Activated CD4-positive, alpha-beta T cell treated with anti-CD3 and anti-CD28 coated beads, Interleukin-2, amount 50 U/mL, for 1 hour (primary cell): ENCODE results near the gene CBLB.

ENCODE experiments used
- DNase-seq: peaks from one replicate; pipeline ENCODE4 v3.0.0-alpha.2; 2020

Gene CBLB

DNA sequence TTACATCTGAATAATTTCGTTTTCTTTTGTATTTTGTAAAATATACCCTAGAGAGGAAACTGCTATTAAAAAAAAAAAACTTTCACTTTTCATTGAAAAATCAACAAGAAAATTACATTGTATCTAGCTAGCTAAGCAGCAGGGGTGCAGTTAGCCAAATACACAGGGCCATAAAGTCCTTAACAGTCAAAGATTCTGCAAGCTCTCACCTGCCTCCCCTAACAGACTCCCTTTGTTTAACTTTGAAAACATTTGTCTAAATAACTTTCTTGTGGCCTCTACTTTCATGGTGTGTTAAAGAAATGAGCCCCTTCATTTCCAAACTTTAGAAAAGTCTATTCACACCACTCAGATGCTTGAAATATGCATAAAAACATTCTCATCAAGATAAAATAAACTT is 23.3 kb downstream of the CBLB start:
- DNase-seq: no peak

DNA sequence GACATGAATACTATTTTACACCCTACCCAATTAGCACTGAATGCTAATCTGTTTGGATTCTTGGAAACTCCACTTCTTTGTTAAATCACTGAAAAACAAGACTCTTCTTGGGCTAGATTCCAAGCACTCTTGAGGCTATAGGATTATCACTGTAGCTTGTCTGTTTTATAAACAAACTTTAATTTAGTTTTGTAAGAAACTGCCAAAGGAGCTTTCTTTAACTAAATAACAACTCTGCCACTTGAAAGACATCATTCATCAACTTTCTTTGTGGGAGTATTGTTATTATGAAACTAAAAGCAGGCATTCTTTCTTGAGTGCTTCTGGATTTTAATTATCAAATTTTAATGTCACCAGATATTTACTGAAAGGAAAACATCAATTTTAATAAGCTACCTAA is 24.1 kb downstream of the CBLB start:
- no peak for DNase-seq

DNA sequence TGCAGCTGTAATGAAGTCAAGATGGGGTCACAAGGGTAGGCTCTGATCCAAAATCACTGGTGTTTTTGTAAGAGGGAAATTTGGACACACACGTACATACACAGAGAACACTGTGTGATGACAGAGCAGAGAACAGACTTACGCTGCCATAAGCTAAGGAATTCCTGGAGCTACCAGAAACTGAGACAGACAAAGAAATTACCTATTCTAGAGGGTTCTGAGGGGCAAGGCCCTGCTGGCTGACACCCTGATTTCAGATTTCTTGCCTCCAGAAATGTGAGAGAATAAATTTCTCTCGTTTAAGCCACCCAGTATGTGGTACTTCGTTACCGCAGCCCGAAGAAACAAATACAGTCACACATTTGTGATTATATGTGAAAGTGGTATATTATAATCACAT is 24.8 kb downstream of the CBLB start:
- DNase-seq: no peak

DNA sequence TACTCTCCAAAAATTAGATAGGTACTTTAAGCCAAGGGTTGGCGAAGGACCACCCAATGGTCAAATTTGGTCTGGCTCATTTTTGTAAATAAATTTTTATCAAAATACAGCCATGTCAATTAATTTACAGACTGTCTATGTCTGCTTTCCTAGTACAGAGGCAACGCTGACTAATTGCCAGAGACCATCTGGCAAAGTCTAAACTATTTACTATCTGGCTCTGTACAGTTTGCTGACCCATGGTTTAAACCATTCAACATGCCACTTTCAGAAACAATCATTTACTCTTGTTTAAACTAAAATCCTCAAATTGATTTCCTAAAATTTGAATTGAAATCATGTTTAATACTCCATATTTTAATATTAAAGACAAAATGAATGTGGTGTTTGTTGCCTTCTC is 25.9 kb downstream of the CBLB start:
- DNase-seq: no peak

DNA sequence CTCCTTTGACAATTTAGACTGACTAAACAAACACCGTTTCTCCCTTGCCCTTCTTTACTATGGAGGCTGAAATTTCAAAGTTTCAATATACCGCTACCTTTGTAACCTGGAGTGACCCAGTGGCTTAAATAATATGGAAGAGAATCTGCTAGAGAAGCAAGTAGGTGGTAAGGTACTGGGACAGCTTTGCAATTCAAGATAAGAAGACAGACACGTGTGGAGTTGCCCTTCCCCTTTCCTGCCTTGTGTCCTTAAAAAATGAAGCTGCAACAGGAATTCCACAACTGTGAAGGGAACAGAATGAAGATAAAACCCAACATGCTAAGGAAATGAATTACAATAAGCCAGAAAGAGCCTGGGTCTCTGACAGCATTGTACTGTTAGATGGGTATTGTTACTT is 26.4 kb downstream of the CBLB start:
- DNase-seq: no peak

DNA sequence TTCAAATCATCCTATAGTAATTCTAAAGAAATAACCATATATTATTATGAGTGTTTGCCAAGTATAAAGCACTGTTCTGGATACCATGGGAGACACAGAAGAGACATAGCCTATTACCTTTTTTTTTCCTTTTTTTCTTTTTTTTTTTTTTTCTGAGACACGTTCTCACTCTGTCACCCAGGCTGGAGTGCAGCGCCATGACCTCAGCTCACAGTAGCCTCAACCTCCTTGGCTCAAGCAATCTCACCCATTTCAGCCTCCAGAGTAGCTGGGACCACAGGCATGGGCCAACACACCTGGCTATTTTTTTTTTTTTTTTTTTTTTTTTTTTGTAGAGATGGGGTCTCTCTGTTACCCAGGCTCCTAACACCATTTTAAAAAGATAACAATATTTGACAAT is 30.9 kb downstream of the CBLB start:
- no peak for DNase-seq

DNA sequence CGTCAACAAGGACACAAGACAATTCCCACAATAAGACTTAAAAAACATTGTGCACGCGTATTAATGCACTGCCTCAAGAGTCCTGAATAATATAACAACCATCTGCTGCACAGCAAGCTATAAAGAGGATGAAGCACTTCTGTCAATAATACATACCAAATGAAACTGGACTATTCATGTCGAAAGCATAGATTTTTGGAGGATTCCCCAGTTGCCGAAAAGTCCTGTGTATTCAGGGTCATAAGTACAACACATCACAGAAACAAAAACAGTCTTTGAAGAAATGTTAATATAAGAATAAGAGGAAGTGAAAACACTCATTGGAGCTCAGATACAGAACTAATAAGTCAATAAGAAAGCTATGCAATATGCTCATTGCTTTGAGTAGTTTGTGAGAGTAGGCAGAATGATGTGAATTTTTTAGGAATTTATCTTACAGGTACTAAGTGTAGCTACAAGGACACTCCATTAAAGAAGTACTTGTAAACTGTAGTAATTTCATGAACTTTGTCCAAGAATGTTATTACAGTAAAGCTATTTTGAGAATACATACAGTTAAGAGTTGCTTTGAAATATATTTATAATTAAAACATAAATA is 31.6 kb downstream of the CBLB start:
- DNase-seq: no peak

DNA sequence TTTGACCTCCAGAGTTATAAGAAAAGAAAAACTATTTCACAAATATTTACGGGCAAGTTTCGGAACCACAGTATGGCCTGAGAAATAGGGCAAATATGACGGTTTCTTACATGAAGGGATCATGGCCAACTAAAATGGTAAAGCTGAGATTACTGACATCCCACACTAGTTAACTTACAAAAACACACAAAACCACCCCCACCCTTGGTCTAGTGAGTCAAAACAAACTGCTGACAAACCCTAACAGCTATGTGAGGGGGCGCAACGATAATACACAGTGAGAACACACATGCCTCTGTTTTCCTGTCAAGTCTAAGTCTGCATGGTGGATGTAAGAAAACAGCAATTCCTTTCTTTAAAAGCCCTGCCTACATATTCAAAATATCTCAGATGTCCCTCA is 32.3 kb downstream of the CBLB start:
- DNase-seq: no peak

DNA sequence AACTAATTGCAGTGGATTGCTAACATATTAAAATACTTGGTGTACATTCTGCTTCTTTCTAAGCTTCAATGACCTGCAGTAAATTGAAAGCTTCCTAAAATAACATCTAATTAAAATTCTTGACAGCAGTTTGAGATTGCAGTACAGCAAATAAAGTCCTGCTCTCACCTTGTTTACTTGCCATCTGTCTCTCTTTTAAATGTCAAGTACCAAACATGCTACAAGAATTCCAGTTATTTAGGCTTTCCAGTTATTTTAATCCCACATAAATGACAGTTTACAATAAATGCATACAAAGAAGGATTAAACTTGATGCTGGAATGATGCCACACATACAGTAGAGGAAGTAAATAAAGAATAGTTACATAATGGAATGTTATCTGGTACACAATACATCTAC is 33.2 kb downstream of the CBLB start:
- DNase-seq: no peak

DNA sequence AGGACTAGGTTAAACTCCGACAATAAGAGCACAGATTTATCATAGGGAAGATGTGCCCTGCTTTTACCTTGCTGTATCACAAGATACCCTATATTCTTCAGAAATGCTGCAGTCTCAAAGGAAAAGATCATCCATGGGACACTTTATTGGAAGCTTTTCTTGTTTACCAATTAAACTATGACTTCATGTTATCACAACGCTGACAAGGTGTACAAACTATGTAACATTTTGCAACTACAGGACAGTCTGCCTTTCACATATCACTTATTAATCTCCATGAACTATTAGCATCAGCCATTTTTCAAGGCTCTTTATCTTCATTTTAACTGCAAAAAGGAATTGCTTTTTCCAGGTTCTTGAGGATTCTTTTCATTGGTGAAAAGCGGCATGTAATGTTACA is 34.0 kb downstream of the CBLB start:
- no peak for DNase-seq

DNA sequence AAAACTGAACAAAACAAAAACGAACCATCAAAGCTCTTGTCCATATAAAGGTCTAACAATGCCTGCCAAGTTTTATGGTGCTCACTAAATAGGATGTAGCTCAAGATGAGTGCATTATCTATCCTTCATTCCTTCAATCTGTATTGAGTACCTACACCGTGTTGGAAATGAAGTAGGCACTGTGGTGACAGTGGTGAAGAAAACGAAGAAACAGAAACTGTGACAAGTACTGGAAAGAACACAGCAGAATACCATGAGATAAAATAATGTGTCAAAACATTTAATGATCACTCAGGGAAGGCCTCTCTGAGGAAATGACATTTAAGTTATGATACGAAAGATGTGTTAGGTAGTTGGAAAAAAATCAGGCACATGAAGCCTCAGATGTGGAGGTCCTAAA is 36.2 kb downstream of the CBLB start:
- no peak for DNase-seq

DNA sequence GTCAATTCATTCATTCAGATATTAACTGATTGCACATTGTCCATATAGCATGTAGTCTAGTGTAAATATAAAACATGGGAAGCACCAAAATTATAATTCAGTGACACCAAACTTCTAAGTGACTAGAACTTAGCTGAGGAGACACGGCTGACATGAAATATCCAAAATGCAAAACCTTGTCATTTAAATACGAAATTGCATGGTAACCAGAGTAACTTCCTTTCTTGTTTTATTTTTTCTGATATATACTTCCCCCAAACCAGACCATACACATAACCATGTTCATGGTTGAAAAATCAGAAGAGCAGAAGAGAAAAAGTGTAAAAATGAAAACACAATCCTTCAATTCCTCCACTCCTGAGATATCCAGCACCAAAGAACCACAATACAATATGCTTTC is 38.0 kb downstream of the CBLB start:
- no peak for DNase-seq

DNA sequence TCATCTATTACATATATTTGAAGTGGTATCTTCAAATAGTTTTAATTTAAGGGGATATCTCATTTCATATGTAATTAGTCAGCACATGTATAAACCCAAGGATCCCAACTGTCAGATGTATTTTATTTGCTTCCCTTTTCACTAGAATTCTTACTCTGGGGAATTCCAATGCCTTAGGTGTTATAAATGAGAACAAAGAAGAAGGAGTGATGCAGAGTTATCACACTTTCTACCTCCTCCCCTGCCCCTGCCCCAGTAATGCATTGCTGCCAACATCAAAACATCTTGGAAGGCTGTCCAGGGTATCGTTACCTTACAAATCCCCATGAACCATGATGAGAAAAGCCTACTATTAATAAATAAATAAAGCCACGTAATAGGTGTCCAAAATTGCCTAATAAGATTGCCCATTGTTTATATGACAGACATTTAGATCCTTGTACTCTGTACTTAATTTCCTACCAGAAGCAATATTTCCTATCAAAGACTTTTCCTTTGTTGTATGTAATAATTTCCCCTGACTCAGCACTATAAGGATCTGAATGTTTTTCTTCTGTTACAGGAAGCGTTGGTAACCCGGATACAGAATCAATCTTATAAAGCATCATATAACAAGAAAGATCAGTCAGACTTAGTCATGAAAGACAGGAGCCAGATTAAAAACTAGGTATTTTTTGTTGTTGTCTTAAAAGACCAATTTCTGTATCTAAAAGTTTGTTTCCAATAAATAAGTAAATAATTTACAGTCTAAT is 38.8 kb downstream of the CBLB start:
- DNase-seq: no peak

DNA sequence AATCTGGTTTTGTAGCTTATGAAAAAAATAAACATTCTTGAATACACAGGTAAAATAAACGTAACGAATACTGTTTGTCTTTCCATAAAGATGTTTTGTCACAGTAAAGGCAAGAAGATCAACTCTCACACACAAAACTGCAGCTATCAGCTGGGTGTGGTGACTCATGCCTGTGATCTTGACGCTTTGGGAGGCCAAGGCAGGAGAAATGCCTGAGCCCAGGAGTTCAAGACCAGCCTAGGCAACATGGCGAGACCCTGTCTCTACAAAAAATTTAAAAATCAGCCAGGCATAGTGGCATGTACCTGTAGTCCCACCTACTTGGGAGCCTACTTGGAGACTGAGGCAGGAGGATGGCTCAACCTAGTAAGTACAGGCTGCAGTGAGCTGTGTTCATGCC is 39.6 kb downstream of the CBLB start:
- DNase-seq: no peak

DNA sequence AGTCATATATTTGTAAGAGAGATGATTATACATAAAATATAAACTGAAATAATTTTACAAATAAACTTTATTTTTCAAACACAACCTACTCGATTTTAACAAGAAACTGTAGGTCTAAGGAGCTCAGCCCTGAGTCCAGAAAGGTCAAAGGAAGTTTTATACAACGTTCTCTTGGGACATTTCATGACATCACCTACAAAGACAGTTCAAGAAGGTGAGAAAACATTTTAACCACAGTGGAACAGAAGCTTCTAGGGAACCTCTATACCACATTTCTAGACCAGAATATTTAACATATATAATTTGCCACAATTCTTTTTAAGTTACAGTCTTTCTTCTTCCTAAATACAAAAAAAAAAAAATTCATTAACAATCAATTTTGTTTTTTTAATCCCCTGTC is 40.1 kb downstream of the CBLB start:
- DNase-seq: no peak

DNA sequence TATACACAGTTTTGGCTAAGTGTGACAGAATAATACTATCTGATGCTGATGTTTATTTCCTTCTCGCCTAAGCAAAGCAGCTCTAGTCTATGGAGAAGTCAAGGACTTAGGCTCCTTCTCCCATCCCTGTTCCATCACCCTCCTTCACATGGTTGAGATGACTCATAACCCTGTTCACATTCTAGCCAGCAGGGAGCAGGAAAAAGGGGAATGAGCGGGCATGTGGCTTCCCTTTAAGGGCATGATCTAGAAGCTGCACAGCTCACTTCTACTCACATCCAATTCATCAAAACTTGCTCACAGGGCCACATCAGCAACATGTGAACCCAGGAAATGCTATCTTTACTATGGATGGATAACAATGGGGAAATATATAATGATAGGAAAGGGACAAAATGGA is 40.9 kb downstream of the CBLB start:
- no peak for DNase-seq

DNA sequence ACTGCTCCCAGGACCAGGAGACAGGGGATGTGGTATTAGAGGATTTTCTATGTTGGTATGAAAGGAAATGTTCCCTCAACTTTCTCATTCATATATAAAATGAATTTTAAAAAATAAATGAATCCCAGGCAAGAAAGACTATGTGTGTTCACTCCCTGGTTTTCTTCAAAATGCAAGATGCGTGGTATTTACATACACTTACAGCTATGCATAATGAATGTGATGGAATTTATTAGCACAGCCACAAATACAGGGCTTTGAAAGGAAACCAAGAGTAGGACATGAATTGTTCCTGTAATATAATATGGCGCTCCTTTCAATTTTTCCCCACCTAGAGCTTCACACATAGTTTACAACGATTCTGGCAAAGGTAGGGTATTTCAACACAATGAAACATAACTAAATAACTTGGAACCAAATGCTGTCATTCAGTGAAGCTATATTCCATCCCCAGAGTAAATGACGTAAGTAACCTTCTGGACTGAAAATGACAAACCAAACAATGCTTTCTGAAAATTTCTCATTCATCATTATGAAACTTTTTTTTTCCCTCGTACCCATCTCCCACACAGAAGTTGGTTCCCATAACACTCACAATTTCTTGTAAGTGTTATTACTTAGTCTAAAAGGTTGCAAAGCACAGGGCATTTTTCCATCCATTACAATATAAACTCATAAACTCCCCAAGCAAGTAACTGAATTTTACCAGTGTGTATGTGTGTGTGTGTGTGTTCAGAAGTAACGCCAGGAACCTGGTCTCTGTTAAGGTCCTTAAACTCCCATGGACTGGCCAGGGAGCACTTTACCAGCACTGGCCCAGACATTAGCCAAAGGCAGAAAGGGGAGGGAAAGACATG is 41.8 kb downstream of the CBLB start:
- DNase-seq: no peak

DNA sequence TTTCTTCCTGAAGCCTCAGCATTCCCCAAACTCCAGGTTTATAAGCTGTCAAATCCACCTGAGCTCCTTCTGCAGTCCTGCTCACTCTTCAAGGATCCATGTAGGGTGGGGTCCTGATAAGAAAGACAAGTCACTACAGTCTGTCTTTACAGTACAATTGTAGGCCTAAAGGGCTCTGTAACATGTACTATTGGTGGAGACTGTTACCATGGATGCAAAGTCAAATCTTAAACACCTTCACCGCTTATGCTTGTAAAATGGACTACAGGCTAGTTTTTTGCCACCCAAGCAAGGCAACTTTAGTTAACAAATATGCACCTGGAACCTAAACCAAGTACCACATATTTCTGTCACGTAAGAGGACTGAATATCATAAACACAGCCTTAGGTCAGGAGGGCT is 44.7 kb downstream of the CBLB start:
- no peak for DNase-seq

DNA sequence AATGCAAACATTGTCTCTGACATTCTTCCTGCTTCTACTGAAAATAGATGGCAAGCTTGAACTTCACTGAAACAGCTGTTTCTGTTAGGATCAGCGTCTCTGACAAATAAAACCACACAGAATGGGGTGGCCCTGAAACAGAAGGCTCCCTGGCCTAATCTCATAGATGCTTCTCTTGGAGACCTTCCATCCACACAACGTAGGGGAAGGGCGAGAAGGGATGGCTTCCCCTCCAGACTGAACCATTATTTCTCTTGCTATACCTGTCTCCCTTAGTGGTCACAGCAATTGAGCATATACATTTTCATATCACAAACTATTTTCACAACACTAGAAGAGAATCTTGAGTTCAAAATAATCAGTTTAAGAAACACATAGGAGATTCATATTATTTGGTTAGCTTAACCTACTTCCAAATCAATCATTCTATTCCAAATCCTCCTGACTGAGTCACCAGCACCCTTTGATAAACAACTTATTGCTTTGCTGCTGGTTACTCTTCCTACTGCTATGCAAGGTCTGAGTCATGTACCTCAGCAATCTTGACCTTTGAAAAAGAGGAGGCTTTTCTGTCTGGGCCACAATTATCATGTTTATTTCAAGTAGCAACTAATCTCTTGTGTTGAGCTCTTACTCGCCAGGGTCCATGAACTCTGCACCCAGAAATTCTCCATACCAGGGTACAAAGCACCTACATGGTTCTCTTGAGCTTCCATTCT is 45.5 kb downstream of the CBLB start:
- no peak for DNase-seq

DNA sequence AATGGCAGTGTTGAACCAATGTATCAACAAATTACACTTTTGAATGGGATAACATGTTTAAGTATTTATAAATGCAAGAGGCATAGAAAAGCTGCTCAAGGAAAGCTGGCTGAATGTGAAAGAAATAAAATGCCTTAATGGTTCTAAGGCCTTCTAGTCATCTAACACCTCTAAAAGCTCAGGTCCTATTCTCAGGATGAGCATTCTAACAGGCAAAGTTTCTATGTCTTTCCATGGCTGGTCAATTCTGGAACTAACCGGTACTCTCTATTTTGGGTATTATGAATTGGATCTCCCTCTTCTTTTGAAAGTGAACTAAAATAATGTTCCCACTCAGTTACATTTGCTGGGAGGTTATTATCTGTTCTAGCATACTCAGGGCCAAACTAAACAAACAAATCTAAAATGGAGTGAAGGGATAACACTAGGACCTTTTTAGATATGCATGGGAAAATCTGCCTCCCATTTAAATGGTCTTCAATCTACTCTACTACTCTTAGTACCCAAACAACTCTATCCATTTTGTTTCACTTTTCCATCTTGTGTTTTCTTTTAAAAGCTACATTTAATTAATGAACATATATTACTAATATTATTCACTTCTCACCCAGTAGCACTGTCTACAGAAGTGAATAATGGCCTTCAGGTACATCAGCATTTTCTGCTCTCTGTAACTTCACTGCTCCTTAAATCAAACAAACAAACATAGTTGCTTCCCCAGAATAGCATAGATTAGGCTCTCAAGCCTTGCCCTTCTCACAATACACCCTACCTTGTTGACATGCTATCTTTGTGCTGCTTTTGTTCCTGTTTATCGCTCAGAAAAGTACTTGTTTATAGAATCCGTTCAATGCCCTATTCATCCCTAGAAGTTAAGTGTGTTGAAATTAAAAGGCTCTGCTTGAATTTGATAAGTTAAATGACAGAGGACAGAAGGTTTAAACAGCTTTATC is 46.4 kb downstream of the CBLB start:
- DNase-seq: no peak

DNA sequence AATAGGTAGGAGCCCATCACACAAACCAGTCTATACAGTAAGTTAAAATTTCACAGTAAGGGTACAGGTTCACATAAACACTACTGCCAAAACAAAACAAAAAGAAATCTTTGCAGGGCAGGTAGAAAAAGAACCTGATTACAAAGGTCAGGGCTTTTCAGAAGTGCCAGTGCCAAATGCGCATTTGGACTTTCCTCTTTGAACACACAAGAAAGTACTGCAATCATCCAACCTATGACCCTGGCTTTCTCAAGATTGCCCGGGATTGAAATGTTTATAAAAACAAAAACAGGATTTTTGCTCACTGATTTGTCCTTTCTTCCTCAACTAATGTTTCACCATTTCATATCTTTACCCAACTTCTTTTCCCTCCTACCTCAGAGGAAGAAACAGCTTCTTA is 47.4 kb downstream of the CBLB start:
- no peak for DNase-seq

DNA sequence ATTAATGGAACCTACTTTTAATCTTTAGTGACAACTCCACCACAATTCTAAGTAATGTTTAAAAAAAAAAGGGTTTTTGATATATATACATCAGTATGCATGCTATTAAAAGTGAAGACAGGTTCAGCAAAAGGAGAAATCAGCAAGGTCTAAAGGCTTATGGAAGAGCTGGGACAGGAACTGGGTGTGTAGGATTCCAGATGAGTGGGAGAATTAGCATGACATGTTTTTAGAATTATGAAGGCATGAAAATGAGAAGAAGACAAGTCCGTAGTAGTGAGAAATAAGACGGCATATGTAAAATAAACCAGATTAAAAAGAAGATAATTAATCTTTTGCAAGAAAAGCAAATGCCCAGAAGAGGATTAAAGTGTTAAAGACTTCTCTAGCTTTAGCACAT is 52.0 kb downstream of the CBLB start:
- DNase-seq: no peak
